Amniotic stem cell (primary cell): ENCODE data around the gene NECTIN3.

Experiments
- DNase-seq: peaks from one replicate; lab custom pipeline; 2025; lab: John Stamatoyannopoulos, UW

Gene NECTIN3

GRCh38 chr3:111200027-111200426 lies 128.4 kb downstream of the NECTIN3 start:
- no peak for DNase-seq

GRCh38 chr3:111210003-111210711 lies 138.5 kb downstream of the NECTIN3 start:
- DNase-seq: peak; percentile 3

GRCh38 chr3:111210866-111211564 lies 139.4 kb downstream of the NECTIN3 start:
- no peak for DNase-seq

- DNase-seq: no peak
These were observed 140.9 kb downstream of the NECTIN3 start for GRCh38 chr3:111212511-111212910.

- DNase-seq: no peak
These were observed 143.9 kb downstream of the NECTIN3 start for GRCh38 chr3:111215481-111215880.

- no peak for DNase-seq
These were observed 147.0 kb downstream of the NECTIN3 start for GRCh38 chr3:111218615-111219014.

- DNase-seq: peak; percentile 23
These were observed 155.6 kb downstream of the NECTIN3 start for GRCh38 chr3:111227216-111227615.

- no peak for DNase-seq
These were observed 157.7 kb downstream of the NECTIN3 start for GRCh38 chr3:111229301-111229700.

- DNase-seq: no peak
These were observed 165.5 kb downstream of the NECTIN3 start for GRCh38 chr3:111236836-111237713.

GRCh38 chr3:111237946-111238345 lies 166.3 kb downstream of the NECTIN3 start:
- no peak for DNase-seq

- DNase-seq: no peak
These were observed 167.3 kb downstream of the NECTIN3 start for GRCh38 chr3:111238885-111239284.

- DNase-seq: no peak
These were observed 170.3 kb downstream of the NECTIN3 start for GRCh38 chr3:111241960-111242359.
